ENCODE data around the gene NECAB3. TPM values are rescaled to one million over a fixed set of nuclear protein-coding genes. Genes with fewer than 3 reads are reported as not detected.

The NECAB3 gene
- total RNA-seq, 2 donors from 2014 or later = 142 to 156 TPM

DNA sequence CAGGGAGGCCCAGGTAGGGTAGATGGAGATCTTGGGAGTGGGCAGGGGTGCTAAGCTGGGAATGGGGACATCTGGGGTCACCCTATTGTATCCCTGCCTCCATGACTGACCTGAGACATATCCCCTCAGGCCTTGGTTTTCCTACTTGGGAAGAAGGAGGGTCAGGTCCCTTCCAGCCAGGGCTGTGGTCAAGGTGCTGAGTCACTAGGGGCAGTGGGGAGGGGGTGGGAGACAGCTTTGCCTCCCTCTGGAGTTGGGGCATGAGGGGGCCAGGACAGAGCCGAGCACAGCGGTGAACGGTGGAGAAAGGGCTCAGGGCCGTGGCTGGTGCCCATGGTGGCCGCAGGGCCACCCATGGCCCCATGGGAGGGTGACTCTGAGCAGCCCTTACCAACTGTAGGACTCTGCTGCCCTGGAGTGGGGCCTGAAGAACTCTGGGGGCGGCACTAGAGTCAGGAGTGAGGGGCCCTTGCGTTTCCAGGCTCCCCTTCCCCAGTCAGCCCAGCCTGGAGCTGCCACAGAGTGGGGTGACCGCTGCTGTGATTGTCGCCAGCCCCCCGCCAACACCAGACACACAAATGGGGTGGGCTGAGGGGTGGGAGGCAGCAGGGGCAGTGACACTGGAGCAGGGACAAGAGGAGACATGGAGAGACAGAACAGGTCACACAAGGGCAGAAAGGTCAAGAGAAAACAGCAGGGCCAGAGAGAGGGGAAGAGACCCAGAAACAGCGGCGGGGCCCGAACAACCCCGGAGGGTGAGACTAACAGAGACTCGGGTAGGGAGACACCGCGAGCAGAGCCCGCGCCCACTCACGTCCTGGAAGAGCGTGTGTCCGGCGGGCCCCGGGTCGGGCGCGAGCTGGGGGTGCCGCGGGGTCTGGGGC is 576 bp downstream of the NECAB3 start:
- DNase-seq (ENCODE audit: low spot score) = no peak
- intact Hi-C loops (cut with DNase I) = no loop called here
- 15% methylated on average over 29 of the region's 29 CpGs for WGBS
- H3K4me1 ChIP-seq (replicated peaks) = peaks cover 9% of the 10 kb centered on the region
- H3K27ac ChIP-seq = peak overlapping the region; percentile 90 to 92
- peak overlapping the region; percentile 70 to 78 for H3K4me3 ChIP-seq
- TF ChIP-seq POLR2A (IDR thresholded peaks at IDR 0.05) = no peak
- TF ChIP-seq POLR2AphosphoS5 (IDR thresholded peaks at IDR 0.05) = no peak
- TF ChIP-seq, protein P1, sequence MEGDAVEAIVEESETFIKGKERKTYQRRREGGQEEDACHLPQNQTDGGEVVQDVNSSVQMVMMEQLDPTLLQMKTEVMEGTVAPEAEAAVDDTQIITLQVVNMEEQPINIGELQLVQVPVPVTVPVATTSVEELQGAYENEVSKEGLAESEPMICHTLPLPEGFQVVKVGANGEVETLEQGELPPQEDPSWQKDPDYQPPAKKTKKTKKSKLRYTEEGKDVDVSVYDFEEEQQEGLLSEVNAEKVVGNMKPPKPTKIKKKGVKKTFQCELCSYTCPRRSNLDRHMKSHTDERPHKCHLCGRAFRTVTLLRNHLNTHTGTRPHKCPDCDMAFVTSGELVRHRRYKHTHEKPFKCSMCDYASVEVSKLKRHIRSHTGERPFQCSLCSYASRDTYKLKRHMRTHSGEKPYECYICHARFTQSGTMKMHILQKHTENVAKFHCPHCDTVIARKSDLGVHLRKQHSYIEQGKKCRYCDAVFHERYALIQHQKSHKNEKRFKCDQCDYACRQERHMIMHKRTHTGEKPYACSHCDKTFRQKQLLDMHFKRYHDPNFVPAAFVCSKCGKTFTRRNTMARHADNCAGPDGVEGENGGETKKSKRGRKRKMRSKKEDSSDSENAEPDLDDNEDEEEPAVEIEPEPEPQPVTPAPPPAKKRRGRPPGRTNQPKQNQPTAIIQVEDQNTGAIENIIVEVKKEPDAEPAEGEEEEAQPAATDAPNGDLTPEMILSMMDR (IDR thresholded peaks at IDR 0.05) = no peak
- H3K27me3 ChIP-seq (replicated peaks; ENCODE audit: insufficient read depth) = no peaks in the 10 kb centered on the region
- no peaks in the 10 kb centered on the region for H3K36me3 ChIP-seq
- no peaks in the 10 kb centered on the region for H3K9me3 ChIP-seq

- WGBS = 88% methylated on average over 4 of the region's 4 CpGs
- intact Hi-C loops (cut with DNase I) = no loop called here
- H3K27me3 ChIP-seq (replicated peaks; ENCODE audit: insufficient read depth) = no peaks in the 10 kb centered on the region
- peak overlapping the region; percentile 90 to 92 for H3K27ac ChIP-seq
- H3K4me3 ChIP-seq = peak overlapping the region; percentile 70 to 78
- TF ChIP-seq, protein P1 (IDR thresholded peaks at IDR 0.05) = no peak
- TF ChIP-seq POLR2AphosphoS5 (IDR thresholded peaks at IDR 0.05) (no peak), POLR2A (IDR thresholded peaks at IDR 0.05) (no peak)
- H3K9me3 ChIP-seq = no peaks in the 10 kb centered on the region
- DNase-seq (ENCODE audit: low spot score) = no peak
- peaks cover 11% of the 10 kb centered on the region for H3K4me1 ChIP-seq (replicated peaks)
- H3K36me3 ChIP-seq = no peaks in the 10 kb centered on the region
These were observed 1.2 kb downstream of the NECAB3 start for GRCh38 chr20:33673114-33673409.

DNA sequence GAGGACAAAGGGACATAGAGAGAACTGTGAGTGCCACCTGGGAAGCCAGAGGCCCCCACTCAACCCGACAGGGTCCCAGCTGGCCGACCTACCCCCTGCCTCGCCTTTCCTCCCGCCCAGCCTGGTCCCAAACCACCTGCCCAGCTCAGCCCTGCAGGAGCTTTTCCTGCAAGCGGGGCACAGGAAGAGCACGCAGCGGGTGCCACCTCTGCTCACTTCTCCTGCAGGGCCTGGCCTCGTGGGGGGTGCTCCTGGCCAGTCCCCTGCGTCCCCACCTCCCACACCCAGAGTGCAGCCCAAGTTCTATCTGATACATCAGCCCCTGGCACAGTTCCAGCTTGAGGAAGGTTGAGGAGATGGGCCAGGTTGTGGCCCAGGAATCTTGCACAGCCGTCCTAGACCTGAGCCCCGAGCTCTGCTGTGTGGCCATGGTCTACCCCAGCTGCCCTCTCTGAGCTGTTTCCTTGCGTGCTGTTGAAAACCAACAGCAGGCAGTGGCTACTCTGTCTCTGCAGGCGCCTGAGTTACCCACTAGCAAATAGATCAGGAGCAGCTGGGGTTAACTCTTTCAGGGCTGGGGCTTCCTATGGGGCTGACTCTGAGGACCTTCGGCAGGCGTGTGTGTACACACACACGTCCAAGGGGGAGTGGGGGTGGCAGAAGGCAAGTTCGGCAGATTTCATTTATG is 1.7 kb downstream of the NECAB3 start:
- Histone ChIP-seq H3K36me3 (no peaks in the 10 kb centered on the region), H3K27ac (peak overlapping the region; percentile 90 to 92), H3K4me3 (peak overlapping the region; percentile 70 to 78), H3K4me1 (replicated peaks) (peaks cover 13% of the 10 kb centered on the region), H3K27me3 (replicated peaks; ENCODE audit: insufficient read depth) (no peaks in the 10 kb centered on the region), H3K9me3 (no peaks in the 10 kb centered on the region)
- 56% methylated on average over 17 of the region's 17 CpGs for WGBS
- no peak for DNase-seq (ENCODE audit: low spot score)
- TF ChIP-seq, protein P1 (IDR thresholded peaks at IDR 0.05) = no peak
- TF ChIP-seq POLR2A (IDR thresholded peaks at IDR 0.05) (no peak), POLR2AphosphoS5 (IDR thresholded peaks at IDR 0.05) (no peak)
- intact Hi-C loops (cut with DNase I) = no loop called here

GRCh38 chr20:33671573-33672288 is 2.5 kb downstream of the NECAB3 start:
- Histone ChIP-seq H3K27me3 (replicated peaks; ENCODE audit: insufficient read depth) (no peaks in the 10 kb centered on the region), H3K36me3 (no peaks in the 10 kb centered on the region), H3K27ac (peak overlapping the region; percentile 90 to 92), H3K4me1 (replicated peaks) (peaks cover 13% of the 10 kb centered on the region), H3K9me3 (no peaks in the 10 kb centered on the region), H3K4me3 (no peak overlapping the region)
- no peak for DNase-seq (ENCODE audit: low spot score)
- intact Hi-C loops (cut with DNase I) = no loop called here
- WGBS = 76% methylated on average over 8 of the region's 8 CpGs
- TF ChIP-seq, protein P1 (IDR thresholded peaks at IDR 0.05) = no peak
- TF ChIP-seq POLR2AphosphoS5 (IDR thresholded peaks at IDR 0.05) (no peak), POLR2A (IDR thresholded peaks at IDR 0.05) (no peak)

Data from prostate gland (tissue), 2 donors.